Stomach (tissue), 4 donors: ENCODE results near the gene MYBL2.

Experiments
- EP300 ChIP-seq: sonication (generic); formaldehyde crosslinking; IDR thresholded peaks from one replicate; pipeline ENCODE4 v1.6.1; 2017; ENCODE audit warnings: antibody characterized with exemption
- TF ChIP-seq, protein P1 (sequence below), 7 experiments: fragments of 450-650 bp in 4 of 7; fragments of 200-600 bp in 3 of 7; sonication (generic) in 3 of 7; IDR thresholded peaks; one replicate each; pipeline ENCODE4 v1.5.1; 2016 to 2019; ENCODE audit warnings: antibody characterized with exemption in 7 of 7, control low read depth in 2 of 7, mild to moderate bottlenecking in 1 of 7

- TF ChIP-seq, protein P1, sequence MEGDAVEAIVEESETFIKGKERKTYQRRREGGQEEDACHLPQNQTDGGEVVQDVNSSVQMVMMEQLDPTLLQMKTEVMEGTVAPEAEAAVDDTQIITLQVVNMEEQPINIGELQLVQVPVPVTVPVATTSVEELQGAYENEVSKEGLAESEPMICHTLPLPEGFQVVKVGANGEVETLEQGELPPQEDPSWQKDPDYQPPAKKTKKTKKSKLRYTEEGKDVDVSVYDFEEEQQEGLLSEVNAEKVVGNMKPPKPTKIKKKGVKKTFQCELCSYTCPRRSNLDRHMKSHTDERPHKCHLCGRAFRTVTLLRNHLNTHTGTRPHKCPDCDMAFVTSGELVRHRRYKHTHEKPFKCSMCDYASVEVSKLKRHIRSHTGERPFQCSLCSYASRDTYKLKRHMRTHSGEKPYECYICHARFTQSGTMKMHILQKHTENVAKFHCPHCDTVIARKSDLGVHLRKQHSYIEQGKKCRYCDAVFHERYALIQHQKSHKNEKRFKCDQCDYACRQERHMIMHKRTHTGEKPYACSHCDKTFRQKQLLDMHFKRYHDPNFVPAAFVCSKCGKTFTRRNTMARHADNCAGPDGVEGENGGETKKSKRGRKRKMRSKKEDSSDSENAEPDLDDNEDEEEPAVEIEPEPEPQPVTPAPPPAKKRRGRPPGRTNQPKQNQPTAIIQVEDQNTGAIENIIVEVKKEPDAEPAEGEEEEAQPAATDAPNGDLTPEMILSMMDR (IDR thresholded peaks at IDR 0.05) = no peak
- TF ChIP-seq EP300 = no peak
Measured at GRCh38 chr20:43710370-43711044, 43.6 kb downstream of the MYBL2 start.
